IPS-18a (cell line): ENCODE data around the gene POLD1.

Experiments
- H3K27ac ChIP-seq: one replicate; pipeline ENCODE4 v1.5.1; 2013; ENCODE audit warnings: low read length
- H3K27me3 ChIP-seq: one replicate; pipeline ENCODE4 v1.6.1; 2013; ENCODE audit warnings: mild to moderate bottlenecking, low read length; ENCODE audit not compliant: control insufficient read depth, insufficient read depth
- H3K36me3 ChIP-seq: one replicate; pipeline ENCODE4 v1.6.1; 2013; ENCODE audit warnings: low read depth, low read length; ENCODE audit not compliant: control insufficient read depth
- H3K4me1 ChIP-seq: one replicate; pipeline ENCODE4 v1.6.1; 2013; ENCODE audit warnings: low read depth, low read length; ENCODE audit not compliant: control insufficient read depth
- H3K4me3 ChIP-seq: one replicate; pipeline ENCODE4 v1.5.1; 2013; ENCODE audit warnings: low read length
- H3K9ac ChIP-seq: one replicate; pipeline ENCODE4 v1.6.1; 2013; ENCODE audit warnings: mild to moderate bottlenecking, low read length, moderate library complexity
- H3K9me3 ChIP-seq: one replicate; pipeline ENCODE4 v1.6.1; 2013; ENCODE audit warnings: low read depth, low read length; ENCODE audit not compliant: control insufficient read depth

Gene POLD1

GRCh38 chr19:50459638-50460037 is 75.5 kb downstream of the POLD1 start:
- no peak overlapping the region for H3K4me3 ChIP-seq
- no peaks in the 10 kb centered on the region for H3K27me3 ChIP-seq

GRCh38 chr19:50460161-50460765 is 76.1 kb downstream of the POLD1 start:
- H3K36me3 ChIP-seq, result no peaks in the 10 kb centered on the region
- H3K9ac ChIP-seq, result no peak overlapping the region
- H3K9me3 ChIP-seq, result no peaks in the 10 kb centered on the region
- no peak overlapping the region for H3K27ac ChIP-seq
- no peaks in the 10 kb centered on the region for H3K27me3 ChIP-seq
- H3K4me3 ChIP-seq, result no peak overlapping the region
- H3K4me1 ChIP-seq, result no peaks in the 10 kb centered on the region

More at GRCh38 chr19:50459638-50460037, 75.5 kb downstream of the POLD1 start:
- no peaks in the 10 kb centered on the region for H3K9me3 ChIP-seq
- no peak overlapping the region for H3K9ac ChIP-seq
- no peak overlapping the region for H3K27ac ChIP-seq
- no peaks in the 10 kb centered on the region for H3K4me1 ChIP-seq
- no peaks in the 10 kb centered on the region for H3K36me3 ChIP-seq

GRCh38 chr19:50461066-50461875 is 77.1 kb downstream of the POLD1 start:
- H3K27ac ChIP-seq, result no peak overlapping the region
- no peak overlapping the region for H3K9ac ChIP-seq
- peaks cover 6% of the 10 kb centered on the region for H3K4me1 ChIP-seq
- H3K4me3 ChIP-seq, result no peak overlapping the region
- no peaks in the 10 kb centered on the region for H3K36me3 ChIP-seq
- H3K9me3 ChIP-seq, result no peaks in the 10 kb centered on the region
- H3K27me3 ChIP-seq, result no peaks in the 10 kb centered on the region

GRCh38 chr19:50462970-50463369 is 78.8 kb downstream of the POLD1 start:
- H3K27me3 ChIP-seq, result no peaks in the 10 kb centered on the region

GRCh38 chr19:50464348-50464747 is 80.2 kb downstream of the POLD1 start:
- H3K9ac ChIP-seq, result no peak overlapping the region
- H3K27me3 ChIP-seq, result no peaks in the 10 kb centered on the region
- no peaks in the 10 kb centered on the region for H3K36me3 ChIP-seq
- no peak overlapping the region for H3K27ac ChIP-seq
- H3K4me3 ChIP-seq, result no peak overlapping the region
- H3K9me3 ChIP-seq, result no peaks in the 10 kb centered on the region
- peaks cover 6% of the 10 kb centered on the region for H3K4me1 ChIP-seq

More at GRCh38 chr19:50462970-50463369, 78.8 kb downstream of the POLD1 start:
- Histone ChIP-seq H3K4me3 (no peak overlapping the region), H3K27ac (no peak overlapping the region), H3K9ac (no peak overlapping the region), H3K9me3 (no peaks in the 10 kb centered on the region), H3K4me1 (peaks cover 6% of the 10 kb centered on the region), H3K36me3 (no peaks in the 10 kb centered on the region)

- H3K27ac ChIP-seq, result no peak overlapping the region
- H3K27me3 ChIP-seq, result no peaks in the 10 kb centered on the region
- peaks cover 6% of the 10 kb centered on the region for H3K4me1 ChIP-seq
- no peaks in the 10 kb centered on the region for H3K9me3 ChIP-seq
- no peak overlapping the region for H3K9ac ChIP-seq
- H3K4me3 ChIP-seq, result no peak overlapping the region
- no peaks in the 10 kb centered on the region for H3K36me3 ChIP-seq
Measured at GRCh38 chr19:50465000-50465399, 80.9 kb downstream of the POLD1 start.

GRCh38 chr19:50465986-50466705 is 82.0 kb downstream of the POLD1 start:
- Histone ChIP-seq H3K27me3 (no peaks in the 10 kb centered on the region), H3K4me3 (no peak overlapping the region), H3K9ac (no peak overlapping the region), H3K9me3 (no peaks in the 10 kb centered on the region), H3K27ac (no peak overlapping the region), H3K36me3 (no peaks in the 10 kb centered on the region), H3K4me1 (peaks cover 6% of the 10 kb centered on the region)

GRCh38 chr19:50466706-50467039 is 82.5 kb downstream of the POLD1 start:
- Histone ChIP-seq H3K9ac (no peak overlapping the region), H3K27ac (no peak overlapping the region), H3K36me3 (no peaks in the 10 kb centered on the region), H3K9me3 (no peaks in the 10 kb centered on the region), H3K27me3 (no peaks in the 10 kb centered on the region), H3K4me1 (peaks cover 6% of the 10 kb centered on the region), H3K4me3 (no peak overlapping the region)

- Histone ChIP-seq H3K9me3 (no peaks in the 10 kb centered on the region), H3K27me3 (no peaks in the 10 kb centered on the region), H3K36me3 (no peaks in the 10 kb centered on the region), H3K4me1 (peaks cover 6% of the 10 kb centered on the region), H3K27ac (no peak overlapping the region), H3K4me3 (no peak overlapping the region), H3K9ac (no peak overlapping the region)
Measured at GRCh38 chr19:50467566-50467965, 83.4 kb downstream of the POLD1 start.
